Activated T-helper 1 cell treated with anti-CD3 and anti-CD28 coated beads, Interleukin-12 subunit alpha, Interleukin-12 subunit beta, Interleukin-2, Interleukin-4 antibody, amounts not matched to agents 30 ng/mL and 10 ng/mL and 1 ng/mL, durations not matched to agents 14 hours and 24 hours and 36 hours (primary cell): ENCODE results near the gene KLF15. TPM values are rescaled to one million over a fixed set of nuclear protein-coding genes. Genes with fewer than 3 reads are reported as not detected.

Source experiments
- DNase-seq: peaks from one replicate; pipeline ENCODE4 v3.0.0; 2021; ENCODE audit warnings: low spot score
- H3K27ac Mint-ChIP-seq: one replicate; pipeline ENCODE4 v1.8.0; 2021; ENCODE audit warnings: mild to moderate bottlenecking, mixed read lengths
- H3K27me3 Mint-ChIP-seq: one replicate; pipeline ENCODE4 v1.8.0; 2022; ENCODE audit warnings: mild to moderate bottlenecking, moderate library complexity, mixed read lengths; ENCODE audit not compliant: insufficient read depth
- H3K36me3 Mint-ChIP-seq: one replicate; pipeline ENCODE4 v1.8.0; 2021; ENCODE audit warnings: low read depth, mixed read lengths
- H3K4me1 Mint-ChIP-seq: one replicate; pipeline ENCODE4 v1.8.0; 2021; ENCODE audit warnings: low read depth, mixed read lengths
- H3K4me3 Mint-ChIP-seq: one replicate; pipeline ENCODE4 v1.8.0; 2021; ENCODE audit warnings: mild to moderate bottlenecking, moderate library complexity, mixed read lengths
- H3K9me3 Mint-ChIP-seq: one replicate; pipeline ENCODE4 v1.8.0; 2021; ENCODE audit warnings: mixed read lengths
- intact Hi-C: fragments of 100-400 bp; cut with micrococcal nuclease; formaldehyde crosslinking; loops from one replicate; pipeline ENCODE4 v1.15.1; 2024
- total RNA-seq: library from RNA; stranded (reverse); gene quantifications from 2 replicates; pipeline ENCODE4 v1.2.3, GENCODE V29; 2022

Gene KLF15
- total RNA-seq, 1 donor from 2014 or later: 0.08 TPM

GRCh38 chr3:126313580-126314304, 43.5 kb downstream of the KLF15 start:
- H3K4me3 Mint-ChIP-seq: no peak overlapping the region
- intact Hi-C loops: no loop called here
- DNase-seq: no peak
- no peaks in the 10 kb centered on the region for H3K9me3 Mint-ChIP-seq
- no peaks in the 10 kb centered on the region for H3K4me1 Mint-ChIP-seq
- no peak overlapping the region for H3K27ac Mint-ChIP-seq
- H3K36me3 Mint-ChIP-seq: no peaks in the 10 kb centered on the region
- no peaks in the 10 kb centered on the region for H3K27me3 Mint-ChIP-seq

GRCh38 chr3:126313166-126313565, 44.0 kb downstream of the KLF15 start:
- intact Hi-C loops: no loop called here
- Mint-ChIP-seq H3K4me3 (no peak overlapping the region), H3K27ac (no peak overlapping the region), H3K4me1 (no peaks in the 10 kb centered on the region), H3K36me3 (no peaks in the 10 kb centered on the region), H3K27me3 (no peaks in the 10 kb centered on the region), H3K9me3 (no peaks in the 10 kb centered on the region)
- DNase-seq: no peak

- Mint-ChIP-seq H3K36me3 (no peaks in the 10 kb centered on the region), H3K9me3 (no peaks in the 10 kb centered on the region), H3K27me3 (no peaks in the 10 kb centered on the region), H3K4me3 (no peak overlapping the region), H3K27ac (no peak overlapping the region), H3K4me1 (no peaks in the 10 kb centered on the region)
- no peak for DNase-seq
- intact Hi-C loops: no loop called here
Observed at GRCh38 chr3:126312341-126312740, 44.9 kb downstream of the KLF15 start.

- H3K4me1 Mint-ChIP-seq: no peaks in the 10 kb centered on the region
- H3K27ac Mint-ChIP-seq: no peak overlapping the region
- DNase-seq: no peak
- H3K36me3 Mint-ChIP-seq: no peaks in the 10 kb centered on the region
- intact Hi-C loops: no loop called here
- H3K4me3 Mint-ChIP-seq: no peak overlapping the region
- no peaks in the 10 kb centered on the region for H3K27me3 Mint-ChIP-seq
- no peaks in the 10 kb centered on the region for H3K9me3 Mint-ChIP-seq
Observed at GRCh38 chr3:126311338-126311978, 45.8 kb downstream of the KLF15 start.

- Mint-ChIP-seq H3K4me3 (no peak overlapping the region), H3K27me3 (no peaks in the 10 kb centered on the region), H3K4me1 (no peaks in the 10 kb centered on the region), H3K36me3 (no peaks in the 10 kb centered on the region), H3K27ac (no peak overlapping the region), H3K9me3 (no peaks in the 10 kb centered on the region)
- intact Hi-C loops: no loop called here
- DNase-seq: no peak
Observed at GRCh38 chr3:126310816-126311215, 46.4 kb downstream of the KLF15 start.

- Mint-ChIP-seq H3K9me3 (no peaks in the 10 kb centered on the region), H3K27ac (no peak overlapping the region), H3K4me3 (no peak overlapping the region), H3K36me3 (no peaks in the 10 kb centered on the region), H3K27me3 (no peaks in the 10 kb centered on the region), H3K4me1 (no peaks in the 10 kb centered on the region)
- intact Hi-C loops: no loop called here
- DNase-seq: no peak
Observed at GRCh38 chr3:126309861-126310655, 47.1 kb downstream of the KLF15 start.

- Mint-ChIP-seq H3K9me3 (no peaks in the 10 kb centered on the region), H3K4me3 (no peak overlapping the region), H3K27me3 (no peaks in the 10 kb centered on the region), H3K36me3 (no peaks in the 10 kb centered on the region), H3K27ac (no peak overlapping the region), H3K4me1 (no peaks in the 10 kb centered on the region)
- no peak for DNase-seq
- intact Hi-C loops: no loop called here
Observed at GRCh38 chr3:126309165-126309564, 48.0 kb downstream of the KLF15 start.

GRCh38 chr3:126308394-126309125, 48.6 kb downstream of the KLF15 start:
- H3K27ac Mint-ChIP-seq: no peak overlapping the region
- no peaks in the 10 kb centered on the region for H3K36me3 Mint-ChIP-seq
- intact Hi-C loops: no loop called here
- no peaks in the 10 kb centered on the region for H3K27me3 Mint-ChIP-seq
- H3K4me1 Mint-ChIP-seq: no peaks in the 10 kb centered on the region
- no peak overlapping the region for H3K4me3 Mint-ChIP-seq
- no peaks in the 10 kb centered on the region for H3K9me3 Mint-ChIP-seq
- no peak for DNase-seq

- Mint-ChIP-seq H3K4me3 (no peak overlapping the region), H3K4me1 (no peaks in the 10 kb centered on the region), H3K27me3 (no peaks in the 10 kb centered on the region), H3K27ac (no peak overlapping the region), H3K36me3 (no peaks in the 10 kb centered on the region), H3K9me3 (peaks cover 8% of the 10 kb centered on the region)
- intact Hi-C loops: no loop called here
- no peak for DNase-seq
Observed at GRCh38 chr3:126307591-126308393, 49.4 kb downstream of the KLF15 start.

- no peak for DNase-seq
- Mint-ChIP-seq H3K9me3 (peaks cover 11% of the 10 kb centered on the region), H3K27me3 (peaks cover 2% of the 10 kb centered on the region), H3K27ac (no peak overlapping the region), H3K4me1 (no peaks in the 10 kb centered on the region), H3K4me3 (no peak overlapping the region), H3K36me3 (no peaks in the 10 kb centered on the region)
- intact Hi-C loops: no loop called here
Observed at GRCh38 chr3:126306888-126307482, 50.2 kb downstream of the KLF15 start.

- H3K4me1 Mint-ChIP-seq: no peaks in the 10 kb centered on the region
- no peak for DNase-seq
- intact Hi-C loops: no loop called here
- H3K27me3 Mint-ChIP-seq: peaks cover 2% of the 10 kb centered on the region
- H3K9me3 Mint-ChIP-seq: peaks cover 11% of the 10 kb centered on the region
- H3K36me3 Mint-ChIP-seq: no peaks in the 10 kb centered on the region
- no peak overlapping the region for H3K4me3 Mint-ChIP-seq
- no peak overlapping the region for H3K27ac Mint-ChIP-seq
Observed at GRCh38 chr3:126306397-126306796, 50.8 kb downstream of the KLF15 start.

GRCh38 chr3:126305427-126305826, 51.8 kb downstream of the KLF15 start:
- DNase-seq: no peak

More at GRCh38 chr3:126305427-126305826, 51.8 kb downstream of the KLF15 start:
- intact Hi-C loops: no loop called here
- Mint-ChIP-seq H3K36me3 (no peaks in the 10 kb centered on the region), H3K27ac (no peak overlapping the region), H3K9me3 (peaks cover 11% of the 10 kb centered on the region), H3K4me3 (no peak overlapping the region), H3K4me1 (no peaks in the 10 kb centered on the region), H3K27me3 (peaks cover 2% of the 10 kb centered on the region)
